Common myeloid progenitor, CD34-positive (primary cell): ENCODE measurements around the gene TBX18.

Source experiments
- CTCF ChIA-PET: fragments of 350-600 bp; sonication (Branson Sonifier 250); formaldehyde crosslinking; loops from one replicate; lab custom pipeline; 2021; ENCODE audit warnings: antibody characterized with exemption; lab: Charles Lee
- POLR2A ChIA-PET: fragments of 350-600 bp; sonication (Branson Sonifier 250); formaldehyde crosslinking; loops from one replicate; lab custom pipeline; 2021; ENCODE audit warnings: antibody characterized with exemption; lab: Charles Lee
- DNase-seq, 3 donors: peaks; one replicate each; pipeline versions ENCODE4 v3.0.0 to v3.0.0-alpha.2; 2013
- H3K27ac ChIP-seq, 2 experiments: 1 replicate in 1 of 2; 2 replicates in 1 of 2; pipeline ENCODE4 v1.7.0; 2013; ENCODE audit warnings: inconsistent platforms in 2 of 2, low read length in 2 of 2, mild to moderate bottlenecking in 2 of 2, low read depth in 1 of 2, moderate library complexity in 1 of 2; ENCODE audit not compliant: severe bottlenecking in 2 of 2, insufficient read depth in 1 of 2, poor library complexity in 1 of 2
- H3K27me3 ChIP-seq, 5 experiments: replicated peaks in 2 of 5; 1 replicate in 3 of 5; 2 replicates in 2 of 5; pipeline versions ENCODE4 v1.6.1 to v1.7.0; 2013; ENCODE audit warnings: low read length in 4 of 5, mild to moderate bottlenecking in 2 of 5, moderate library complexity in 2 of 5, inconsistent platforms in 1 of 5; ENCODE audit not compliant: insufficient read depth in 5 of 5, control insufficient read depth in 4 of 5
- H3K36me3 ChIP-seq, 4 experiments: 1 replicate in 2 of 4; 2 replicates in 2 of 4; pipeline versions ENCODE4 v1.6.1 to v1.7.0; 2013; ENCODE audit warnings: low read length in 3 of 4, control low read depth in 1 of 4, mild to moderate bottlenecking in 1 of 4; ENCODE audit not compliant: control insufficient read depth in 4 of 4, insufficient read depth in 4 of 4
- H3K4me1 ChIP-seq, 4 experiments: 1 replicate in 3 of 4; 2 replicates in 1 of 4; pipeline versions ENCODE4 v1.6.1 to v1.7.1; 2013; ENCODE audit warnings: low read length in 3 of 4, mild to moderate bottlenecking in 3 of 4, control low read depth in 1 of 4, inconsistent platforms in 1 of 4, moderate library complexity in 1 of 4; ENCODE audit not compliant: control insufficient read depth in 4 of 4, insufficient read depth in 4 of 4; ENCODE audit errors: control extremely low read depth in 1 of 4
- H3K4me3 ChIP-seq, 7 experiments: 1 replicate in 4 of 7; 2 replicates in 3 of 7; pipeline versions ENCODE4 v1.5.1 to v1.7.0; 2013; ENCODE audit warnings: mild to moderate bottlenecking in 7 of 7, low read length in 6 of 7, moderate library complexity in 6 of 7, inconsistent platforms in 2 of 7, low read depth in 2 of 7, control low read depth in 1 of 7; ENCODE audit not compliant: insufficient read depth in 4 of 7, control insufficient read depth in 1 of 7; ENCODE audit errors: extremely low read depth in 1 of 7
- H3K9me3 ChIP-seq, 5 experiments: 1 replicate in 4 of 5; 2 replicates in 1 of 5; pipeline versions ENCODE4 v1.6.1 to v1.7.1; 2013; ENCODE audit warnings: low read length in 4 of 5, mild to moderate bottlenecking in 2 of 5, inconsistent platforms in 1 of 5, low read depth in 1 of 5, moderate library complexity in 1 of 5; ENCODE audit not compliant: control insufficient read depth in 4 of 5, insufficient read depth in 2 of 5; ENCODE audit errors: control extremely low read depth in 1 of 5
- WGBS: methylation state at CpG from one replicate; pipeline ENCODE4 v1.1.5; 2013; ENCODE audit not compliant: insufficient coverage; 5-methylcytosine and 5-hydroxymethylcytosine counted together

The TBX18 gene

DNA sequence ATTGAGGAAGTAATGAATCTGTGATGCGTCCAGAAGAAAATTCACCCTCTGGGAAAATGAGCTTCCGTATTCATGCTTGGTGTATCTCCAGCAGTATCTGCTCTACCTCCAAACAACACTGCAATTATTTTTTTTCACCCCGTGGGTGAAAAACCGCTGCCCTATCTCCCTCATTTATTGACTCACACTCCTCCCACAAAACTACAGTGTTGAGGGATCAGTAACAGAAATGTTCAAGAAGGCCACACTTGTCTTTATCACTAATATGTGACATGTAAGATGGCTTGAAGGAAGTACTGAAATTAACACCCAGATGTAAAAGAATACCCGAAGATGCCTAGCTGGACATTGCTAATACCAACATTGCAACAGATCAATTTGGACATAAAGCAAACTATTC lies 4.9 kb upstream of the TBX18 start:
- ChIA-PET CTCF (interaction anchor here (0.9 to 1.1 kb wide), 2 partner anchors 10 to 14 kb away, joined by 4 read pairs; no protein-coding TSS in a partner anchor), POLR2A (no interaction called here)
- H3K4me3 ChIP-seq: no peak overlapping the region
- H3K4me1 ChIP-seq: peaks cover 6 to 20% (median 16%) of the 10 kb centered on the region in 4 experiments
- WGBS: no CpG with 5 or more reads among the region's 5 CpGs
- H3K27ac ChIP-seq: no peak overlapping the region
- peaks cover 36 to 100% (median 64%) of the 10 kb centered on the region in 5 experiments for H3K27me3 ChIP-seq
- H3K9me3 ChIP-seq: peaks cover 0 to 9% (median 3%) of the 10 kb centered on the region in 5 experiments
- no peaks in the 10 kb centered on the region for H3K36me3 ChIP-seq
- DNase-seq: no peak

DNA sequence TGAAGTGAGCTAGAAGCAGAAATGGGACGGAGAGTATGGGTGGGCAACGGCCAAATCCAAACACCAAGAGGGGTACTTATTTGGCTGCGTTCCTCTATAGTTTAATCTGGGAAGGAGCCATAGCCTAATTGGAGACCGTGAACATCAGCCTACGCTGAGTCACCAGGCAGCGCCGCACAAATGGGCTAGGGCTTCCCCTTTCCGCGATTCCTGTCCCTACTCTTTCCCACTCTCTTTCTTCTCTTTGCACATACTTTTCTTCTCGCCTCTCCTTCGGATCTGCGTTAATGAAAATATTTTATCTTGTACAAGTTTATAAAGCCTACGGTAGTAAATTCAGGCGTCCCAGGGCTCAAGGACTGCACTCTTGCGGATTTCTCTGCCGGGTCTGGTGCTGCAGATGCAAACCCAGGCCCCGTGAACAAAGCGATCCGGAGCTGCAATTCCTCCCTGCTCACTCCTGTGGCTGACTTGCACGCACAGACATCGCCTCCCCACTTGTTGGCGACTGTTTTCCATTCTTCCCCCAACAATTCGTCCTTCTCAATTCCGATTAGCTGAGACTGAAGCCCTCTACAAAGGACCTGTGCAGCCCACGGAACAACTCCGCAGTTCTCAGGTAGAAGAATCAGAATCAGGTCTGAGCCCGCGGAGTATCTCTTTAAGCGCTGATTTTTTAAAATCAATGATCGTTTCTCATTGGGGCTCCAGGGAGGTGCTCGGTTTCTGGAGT lies 4.2 kb upstream of the TBX18 start:
- WGBS: 2% methylated on average over 16 of the region's 31 CpGs
- peaks cover 6 to 19% (median 15%) of the 10 kb centered on the region in 4 experiments for H3K4me1 ChIP-seq
- peak in 1 of 3 donors; percentile 34 for DNase-seq
- peaks cover 36 to 100% (median 60%) of the 10 kb centered on the region in 5 experiments for H3K27me3 ChIP-seq
- H3K4me3 ChIP-seq: no peak overlapping the region
- H3K36me3 ChIP-seq: no peaks in the 10 kb centered on the region
- ChIA-PET CTCF (interaction anchor here (1.1 kb wide), 1 partner anchor 15 kb away, joined by 4 read pairs; no protein-coding TSS in a partner anchor), POLR2A (no interaction called here)
- H3K9me3 ChIP-seq: peaks cover 0 to 9% (median 3%) of the 10 kb centered on the region in 5 experiments
- H3K27ac ChIP-seq: no peak overlapping the region

DNA sequence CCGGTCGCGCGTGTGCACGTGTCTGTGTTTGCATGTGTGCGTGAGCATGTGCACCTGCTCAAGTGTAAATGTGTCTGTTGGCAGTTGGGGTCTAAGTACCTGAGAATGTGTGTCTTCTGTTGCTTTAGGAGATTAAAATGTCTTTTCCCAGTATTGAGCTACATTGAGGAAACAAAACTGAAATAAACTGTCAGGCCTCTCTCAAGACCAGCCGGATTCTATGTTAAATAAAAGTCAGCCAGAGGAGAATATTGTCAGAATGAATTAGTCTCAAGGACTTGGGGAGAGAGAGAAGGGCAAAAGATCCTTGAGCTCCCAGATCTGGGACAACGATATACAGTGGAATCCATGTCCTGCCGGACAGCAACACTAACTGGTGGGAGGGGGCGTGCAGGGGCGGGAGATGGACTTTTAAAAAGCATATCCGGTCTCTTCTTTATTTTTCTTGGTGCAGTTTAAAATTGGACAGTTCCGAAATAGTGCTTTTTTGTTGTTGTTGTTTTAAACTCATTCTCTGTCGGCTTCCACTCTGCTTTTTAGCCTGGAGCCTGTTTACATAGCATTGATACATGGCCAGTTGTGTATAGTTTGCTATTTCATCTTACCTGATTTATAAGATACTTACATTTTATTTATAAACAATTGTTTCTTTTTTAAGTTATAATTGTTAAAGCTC lies 3.3 kb upstream of the TBX18 start:
- no peak for DNase-seq
- Histone ChIP-seq H3K9me3 (peaks cover 0 to 9% (median 3%) of the 10 kb centered on the region in 5 experiments), H3K36me3 (no peaks in the 10 kb centered on the region), H3K4me1 (peaks cover 6 to 22% (median 17%) of the 10 kb centered on the region in 4 experiments), H3K27ac (no peak overlapping the region), H3K27me3 (peaks cover 34 to 100% (median 58%) of the 10 kb centered on the region in 5 experiments), H3K4me3 (no peak overlapping the region)
- 8% methylated on average over 10 of the region's 14 CpGs for WGBS
- CTCF ChIA-PET: no interaction called here
- POLR2A ChIA-PET: no interaction called here

DNA sequence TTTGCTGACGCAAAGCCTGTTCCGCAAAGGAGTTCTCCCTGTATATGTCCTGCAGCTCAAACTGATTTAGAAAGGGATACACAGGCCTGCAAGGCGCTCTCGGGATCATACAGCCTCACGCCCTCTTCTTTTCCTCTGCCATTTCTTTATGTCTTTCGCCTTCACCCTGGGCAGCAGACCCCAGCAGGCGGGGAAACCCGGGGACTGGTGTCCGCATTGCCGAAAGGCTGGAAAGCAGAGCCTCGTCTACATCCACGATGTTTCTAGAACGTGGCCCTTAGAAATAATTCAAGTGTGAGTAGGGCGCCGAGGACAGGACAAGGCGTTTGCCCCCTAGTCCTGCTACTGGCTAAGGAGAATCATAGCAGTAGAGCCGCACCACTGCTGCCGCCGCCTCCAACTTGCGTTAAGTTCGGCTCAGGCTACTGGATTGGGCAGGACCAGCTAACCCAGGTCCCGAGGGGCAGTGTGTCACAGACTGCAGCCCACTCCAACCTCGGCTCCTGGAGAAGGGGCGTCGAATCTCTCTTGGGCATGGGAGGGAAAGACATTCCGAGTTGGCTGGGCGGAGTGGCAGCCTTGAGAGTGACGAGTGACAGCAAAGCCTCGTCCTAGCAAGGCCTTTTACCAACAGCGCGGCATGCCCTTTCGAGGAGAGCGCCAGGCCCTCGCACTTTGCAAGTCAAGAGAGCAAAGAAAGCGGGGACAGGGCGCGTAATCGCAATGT lies 2.6 kb upstream of the TBX18 start:
- H3K4me1 ChIP-seq: peaks cover 6 to 22% (median 17%) of the 10 kb centered on the region in 4 experiments
- CTCF ChIA-PET: interaction anchor here (0.5 kb wide), 1 partner anchor 289 kb away, joined by 3 read pairs; no protein-coding TSS in a partner anchor
- H3K9me3 ChIP-seq: peaks cover 0 to 9% (median 3%) of the 10 kb centered on the region in 5 experiments
- no peak overlapping the region for H3K4me3 ChIP-seq
- DNase-seq: no peak
- no peaks in the 10 kb centered on the region for H3K36me3 ChIP-seq
- POLR2A ChIA-PET: no interaction called here
- no peak overlapping the region for H3K27ac ChIP-seq
- H3K27me3 ChIP-seq: peaks cover 34 to 100% (median 64%) of the 10 kb centered on the region in 5 experiments
- WGBS: 10% methylated on average over 37 of the region's 38 CpGs

DNA sequence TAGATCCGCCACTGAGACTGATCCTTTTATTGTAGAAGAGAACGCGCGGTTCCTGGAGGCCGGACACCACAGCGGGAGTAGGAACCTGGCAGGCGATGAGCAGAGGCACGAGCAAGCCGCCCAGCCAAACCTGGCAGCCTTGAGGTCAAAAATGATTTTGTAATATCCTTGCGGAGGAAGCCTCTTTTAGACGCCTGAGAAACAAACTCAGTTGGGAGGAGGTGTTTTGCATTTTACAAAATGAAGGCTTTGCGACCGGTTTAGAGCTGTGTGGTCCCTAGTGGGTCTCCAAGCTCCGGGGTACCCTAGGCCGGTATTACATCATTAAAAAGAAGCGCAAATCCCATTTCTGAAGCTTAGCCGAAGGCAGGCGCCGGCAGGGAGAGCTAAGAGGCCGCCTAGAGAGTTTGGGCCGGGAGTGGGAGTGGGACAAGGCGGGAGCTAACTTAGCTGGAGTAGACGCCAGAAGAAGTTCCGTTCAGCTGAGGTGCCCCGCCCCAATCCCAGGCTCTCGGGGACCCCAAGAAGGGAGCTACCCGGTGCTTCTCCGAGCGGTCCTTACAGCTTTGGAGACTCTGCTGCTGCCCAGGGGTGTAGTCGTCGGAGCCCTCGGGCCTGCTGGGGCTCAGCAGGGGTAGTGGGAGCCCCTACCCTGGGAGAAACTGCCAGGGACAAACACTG lies 1.9 kb upstream of the TBX18 start:
- no peaks in the 10 kb centered on the region for H3K36me3 ChIP-seq
- peaks cover 6 to 22% (median 17%) of the 10 kb centered on the region in 4 experiments for H3K4me1 ChIP-seq
- peaks cover 0 to 9% (median 3%) of the 10 kb centered on the region in 5 experiments for H3K9me3 ChIP-seq
- H3K27me3 ChIP-seq: peaks cover 34 to 100% (median 62%) of the 10 kb centered on the region in 5 experiments
- H3K27ac ChIP-seq: no peak overlapping the region
- no peak overlapping the region for H3K4me3 ChIP-seq
- WGBS: 6% methylated on average over 28 of the region's 32 CpGs
- ChIA-PET CTCF (interaction anchor here (0.5 kb wide), 1 partner anchor 289 kb away, joined by 3 read pairs; no protein-coding TSS in a partner anchor), POLR2A (no interaction called here)
- DNase-seq: no peak

DNA sequence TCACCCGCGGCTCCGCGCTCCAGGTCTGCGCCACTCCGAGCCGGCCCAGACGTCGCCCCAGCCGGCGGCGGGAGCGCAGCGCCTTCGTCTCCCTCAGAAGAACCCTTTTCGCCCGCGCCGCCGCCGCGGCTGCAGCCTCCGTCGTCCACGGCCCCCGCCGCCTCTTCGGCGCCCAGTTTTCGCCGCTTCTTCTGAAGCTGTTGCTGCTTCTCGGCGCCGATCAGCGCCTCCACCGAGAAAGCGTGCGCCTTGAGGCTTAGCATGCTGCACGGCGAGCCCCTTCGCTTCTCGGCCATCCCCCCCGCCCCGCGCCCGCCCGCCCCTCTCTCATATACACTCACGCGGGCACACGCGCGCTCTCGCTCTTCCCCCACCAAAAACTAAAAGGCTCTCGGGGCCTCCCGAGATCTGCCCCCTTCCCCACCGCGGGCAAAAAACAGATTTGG lies 489 bp downstream of the TBX18 start:
- Histone ChIP-seq H3K36me3 (no peaks in the 10 kb centered on the region), H3K9me3 (peaks cover 0 to 9% (median 3%) of the 10 kb centered on the region in 5 experiments), H3K27me3 (peaks cover 32 to 97% (median 54%) of the 10 kb centered on the region in 5 experiments), H3K4me1 (peaks cover 6 to 22% (median 17%) of the 10 kb centered on the region in 4 experiments), H3K27ac (no peak overlapping the region), H3K4me3 (peak overlapping the region in 5 of 7 experiments; percentile 8 to 57 (median 45))
- DNase-seq: peak in 1 of 3 donors; percentile 52
- ChIA-PET POLR2A (no interaction called here), CTCF (interaction anchor here (1.6 kb wide), 1 partner anchor 9 kb away, joined by 3 read pairs; no protein-coding TSS in a partner anchor)
- WGBS: 2% methylated on average over 40 of the region's 57 CpGs
